NCI-H748 (cell line): ENCODE measurements around the gene ITPR3.
"Not testable (repeated sequence)": the region's sequence is repeated elsewhere in the genome, so short reads cannot be mapped to it uniquely, and the experiment has no call there.

Source experiments
- DNase-seq: peaks from one replicate; lab custom pipeline; 2025; ENCODE audit not compliant: unreplicated experiment; lab: John Stamatoyannopoulos, UW

ITPR3 gene

GRCh38 chr6:33610779-33611732 lies 10.1 kb upstream of the ITPR3 start:
- no peak for DNase-seq

GRCh38 chr6:33613146-33613794 lies 7.9 kb upstream of the ITPR3 start:
- DNase-seq = no peak

DNA sequence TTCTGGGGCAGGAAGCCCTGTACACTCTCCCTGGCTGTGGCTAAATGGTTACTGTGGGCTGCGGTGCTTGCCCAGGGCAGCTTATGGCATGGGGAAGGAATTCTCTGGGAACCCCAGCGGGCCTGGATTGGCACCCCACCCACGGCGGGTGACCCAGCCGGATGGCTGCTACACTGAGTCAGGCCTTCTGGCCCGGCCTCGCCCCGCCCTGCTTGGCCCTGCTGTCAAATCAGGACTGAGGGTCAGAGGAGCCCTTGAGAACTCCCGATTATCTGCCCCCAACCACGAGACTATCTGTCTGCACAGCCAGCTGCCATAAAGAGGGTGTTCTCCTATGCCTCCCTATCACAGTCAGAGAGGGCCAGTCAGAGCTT lies 7.3 kb upstream of the ITPR3 start:
- DNase-seq = no peak

GRCh38 chr6:33616113-33616512 lies 5.0 kb upstream of the ITPR3 start:
- DNase-seq = no peak

GRCh38 chr6:33616913-33617312 lies 4.2 kb upstream of the ITPR3 start:
- DNase-seq = no peak

DNA sequence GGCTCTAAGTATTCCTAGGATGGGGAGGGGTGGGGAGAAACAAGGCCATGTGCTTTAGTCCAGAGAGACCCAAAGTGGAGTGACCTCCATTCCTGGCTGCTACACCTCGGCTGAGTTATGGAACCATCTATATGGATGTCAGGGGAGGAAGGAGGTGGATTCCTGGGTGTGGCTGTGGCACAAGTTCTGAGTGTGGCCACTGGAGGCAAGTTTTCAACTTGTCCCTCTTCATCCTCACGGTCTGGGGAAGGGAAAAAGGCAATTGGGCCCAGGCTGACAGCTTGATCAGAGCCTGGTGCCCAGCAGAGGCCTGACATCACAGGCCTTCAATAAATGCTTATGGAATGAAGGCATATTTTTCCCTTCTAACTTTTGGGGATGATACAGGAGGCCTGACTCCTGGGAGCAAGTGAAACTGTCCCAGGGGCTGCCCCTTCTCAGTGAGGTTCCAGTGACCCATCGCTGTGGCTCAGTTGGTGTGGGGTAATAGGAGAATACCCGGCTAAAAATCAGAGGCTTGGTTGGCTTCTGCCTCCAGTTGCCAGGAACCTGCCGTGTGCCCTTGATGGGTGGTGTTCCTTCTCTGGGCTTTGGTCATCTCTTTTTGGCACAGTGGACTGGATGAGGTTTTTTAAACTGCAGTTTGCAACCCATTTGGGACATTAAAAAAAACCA lies 1.8 kb upstream of the ITPR3 start:
- DNase-seq = no peak

- DNase-seq = peak; percentile 52
These were observed 815 bp upstream of the ITPR3 start for GRCh38 chr6:33620158-33620855.

DNA sequence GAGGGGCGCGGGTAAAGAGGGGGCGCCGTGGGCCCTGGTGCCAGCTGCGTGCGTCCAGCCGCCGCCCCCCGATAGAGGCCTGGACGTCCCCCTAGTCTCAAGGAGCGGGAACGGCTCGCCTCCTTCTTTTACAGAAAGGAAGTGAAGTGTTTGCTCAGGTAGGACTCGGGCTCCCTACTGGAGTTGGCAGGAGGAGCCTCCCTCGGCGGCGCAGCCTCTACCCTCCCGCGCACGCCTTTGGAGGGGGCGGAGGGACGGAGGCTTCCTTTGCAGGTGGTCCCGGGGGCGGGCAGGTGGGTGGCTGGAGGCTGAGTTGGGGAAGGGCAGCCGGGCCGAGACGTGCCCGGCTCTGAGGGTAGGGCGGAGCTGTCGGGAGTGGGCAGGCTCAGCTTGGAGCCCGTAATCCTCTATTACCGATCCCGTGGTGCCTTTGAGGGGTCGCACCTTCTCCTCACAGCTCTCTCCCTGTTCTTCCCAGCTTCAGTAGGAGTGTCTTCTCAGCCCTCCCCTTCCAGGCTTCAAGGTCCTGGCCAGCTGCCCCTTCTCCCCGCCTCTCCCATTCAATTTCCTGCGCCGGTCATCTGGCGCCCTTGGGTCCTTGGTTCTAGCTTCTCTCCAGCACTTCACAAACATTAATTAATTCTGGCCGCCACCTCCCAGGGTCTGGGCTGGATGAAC lies 728 bp downstream of the ITPR3 start:
- DNase-seq = peak; percentile 86

- no peak for DNase-seq
These were observed 1.6 kb downstream of the ITPR3 start for GRCh38 chr6:33622456-33623431.

DNA sequence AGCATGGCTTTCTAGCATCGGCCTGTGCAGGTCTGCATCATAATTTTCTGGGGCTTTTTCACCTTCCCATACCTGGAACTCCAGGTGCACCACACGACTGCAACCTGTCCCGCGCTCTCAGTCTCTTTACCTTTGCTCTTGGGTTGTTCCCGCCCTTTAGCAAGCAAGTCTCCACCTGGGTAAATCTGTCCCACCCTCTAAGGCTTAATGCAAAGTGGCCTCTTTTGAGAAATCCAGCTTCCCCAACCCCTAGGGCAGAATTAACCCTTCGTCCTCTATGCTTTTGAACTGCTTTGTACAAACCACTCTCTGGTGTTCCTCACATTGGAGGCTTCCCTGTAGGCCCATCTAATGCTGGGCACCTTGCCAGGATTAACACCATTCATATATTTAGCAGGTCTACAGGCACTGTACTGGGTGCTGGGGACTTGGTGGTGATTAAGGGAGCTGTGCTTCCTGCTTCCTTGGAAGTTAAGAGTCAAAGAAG lies 2.8 kb downstream of the ITPR3 start:
- DNase-seq = peak; percentile 39

GRCh38 chr6:33624856-33625255 lies 3.7 kb downstream of the ITPR3 start:
- no peak for DNase-seq

DNA sequence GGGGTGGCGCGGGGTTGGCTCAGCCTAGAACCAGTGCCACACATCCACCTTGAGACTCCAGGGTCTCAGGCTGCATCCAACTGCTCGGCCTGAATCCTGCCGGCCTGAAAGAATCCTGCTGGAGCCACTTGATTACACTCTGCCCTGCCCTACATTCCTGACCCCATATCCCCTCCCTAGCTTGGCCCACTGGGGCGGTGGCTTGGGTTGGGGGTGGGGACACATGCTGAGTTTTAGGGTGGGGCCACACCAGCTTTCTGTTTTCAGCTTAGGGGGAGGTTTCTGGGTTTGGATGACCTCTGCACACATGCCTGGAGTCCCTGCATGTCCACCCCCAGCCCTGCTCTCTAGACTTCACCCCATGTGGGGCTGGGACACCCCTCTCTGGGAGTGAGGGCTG lies 6.8 kb downstream of the ITPR3 start:
- no peak for DNase-seq

- DNase-seq = peak; percentile 98
These were observed 7.4 kb downstream of the ITPR3 start for GRCh38 chr6:33628401-33628964.

GRCh38 chr6:33630014-33630413 lies 8.9 kb downstream of the ITPR3 start:
- DNase-seq = no peak

DNA sequence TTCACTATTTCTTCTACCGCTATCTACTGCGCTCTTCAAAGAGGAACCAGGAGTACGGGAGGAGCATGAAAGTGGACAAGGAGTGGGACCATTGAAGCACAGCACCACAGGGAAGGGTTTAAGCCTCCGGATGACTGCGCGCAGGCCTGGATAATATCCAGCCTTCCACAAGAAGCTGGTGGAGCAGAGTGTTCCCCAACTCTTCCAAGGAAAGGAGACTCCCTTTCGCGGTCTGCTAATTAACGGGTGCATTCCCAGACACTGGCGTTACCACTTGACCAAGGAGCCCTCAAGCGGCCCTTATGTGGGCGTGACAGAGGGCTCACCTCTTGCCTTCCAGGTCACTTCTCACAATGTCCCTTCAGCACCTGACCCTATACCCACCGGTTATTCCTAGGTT lies 10.4 kb downstream of the ITPR3 start:
- not testable (repeated sequence) for DNase-seq

DNA sequence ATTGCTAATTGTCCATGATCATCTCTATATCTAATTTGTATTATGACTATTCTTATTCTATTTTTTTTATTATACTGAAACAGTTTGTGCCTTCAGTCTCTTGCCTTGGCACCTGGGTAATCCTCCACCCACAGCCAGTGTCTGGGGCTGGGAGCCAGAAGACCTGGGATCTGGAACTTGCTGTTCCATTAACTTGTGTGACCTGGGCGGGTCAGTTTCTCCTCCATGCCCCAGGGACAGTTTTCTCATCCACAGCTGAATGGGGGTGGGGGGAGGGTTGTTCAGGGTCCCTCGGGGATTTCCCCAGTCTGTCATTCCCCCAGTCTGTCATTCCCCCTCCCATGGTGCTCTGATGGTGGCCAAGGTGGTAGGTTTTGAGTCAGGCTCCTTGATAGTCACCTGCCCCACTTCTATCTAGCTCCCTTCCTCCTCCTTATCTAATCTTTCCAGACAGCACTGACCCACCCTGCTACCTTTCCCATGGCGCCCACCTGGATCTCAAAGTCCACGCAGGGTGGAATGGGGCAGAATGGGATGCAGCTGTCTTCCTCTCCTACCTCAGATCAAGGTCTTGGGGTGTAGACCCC lies 10.9 kb downstream of the ITPR3 start:
- DNase-seq = no peak

- DNase-seq = peak; percentile 74
These were observed 11.5 kb downstream of the ITPR3 start for GRCh38 chr6:33632558-33633039.

DNA sequence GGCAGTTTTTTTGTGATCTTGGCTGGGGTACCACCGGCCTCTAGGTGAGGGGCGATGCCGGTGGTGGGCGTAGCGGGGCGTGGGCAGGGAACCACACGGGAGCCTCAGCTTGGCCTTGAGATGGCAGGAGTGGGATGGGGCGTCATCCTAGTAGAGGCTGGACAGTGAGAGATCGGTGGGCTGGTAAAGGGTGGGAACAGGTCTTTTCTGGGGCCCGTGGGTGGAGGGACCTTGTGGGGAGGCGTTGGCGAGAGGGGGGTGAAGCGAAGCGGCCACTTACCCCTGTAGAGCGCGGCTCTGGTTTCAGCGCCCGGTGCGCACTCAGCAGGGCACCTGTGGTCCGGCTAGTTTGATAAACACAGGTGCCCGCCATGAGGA lies 12.0 kb downstream of the ITPR3 start:
- no peak for DNase-seq
